HCT116 (cell line): Measurements from ENCODE around the gene BAIAP2. TPM values are rescaled to one million over a fixed set of nuclear protein-coding genes. Genes with fewer than 3 reads are reported as not detected.

ENCODE experiments used
- ATAC-seq: fragments of 200-7000 bp; cut with Tn5 transposase; 2 replicates; pipeline ENCODE4 v1.9.1; 2020; ENCODE audit warnings: mild to moderate bottlenecking, moderate library complexity
- BruUV-seq: library from RNA; stranded (reverse); fragments of 400-500 nt; replicated peaks from 2 replicates; lab custom pipeline; 2021; lab: Mats Ljungman, UMichigan
- CTCF ChIA-PET: fragments of 300-600 bp; sonication (Branson Sonifier 250); formaldehyde crosslinking; loops from one replicate; lab custom pipeline; 2021; ENCODE audit warnings: antibody characterized with exemption; lab: Charles Lee
- POLR2A ChIA-PET: fragments of 300-600, 350-600 bp; sonication (Branson Sonifier 250); formaldehyde crosslinking; loops from one replicate; lab custom pipeline; 2021; ENCODE audit warnings: antibody characterized with exemption; lab: Charles Lee
- RAD21 ChIA-PET, 2 experiments: fragments of 300-600 bp; sonication (Branson Sonifier 250); formaldehyde crosslinking; loops; one replicate each; lab custom pipeline; 2023; ENCODE audit warnings: low total read pairs in 2 of 2; ENCODE audit not compliant: uncharacterized antibody in 2 of 2, unreplicated experiment in 2 of 2, low non-redundant PET in 1 of 2; lab: Charles Lee
- DNase-seq: peaks from one replicate; pipeline ENCODE4 v3.0.0-alpha.2; 2010; ENCODE audit warnings: low read depth, low spot score
- H2AFZ ChIP-seq: fragments of 200-600 bp; shearing (Covaris generic), sonication (generic); 2 replicates; pipeline ENCODE4 v1.6.1; 2017; ENCODE audit warnings: low read depth, mixed run types, mixed read lengths, antibody characterized with exemption, low read length; ENCODE audit not compliant: poor library complexity, severe bottlenecking
- H3K27ac ChIP-seq: 2 replicates; pipeline ENCODE4 v1.5.1; 2012; ENCODE audit warnings: low read depth, low read length
- H3K27me3 ChIP-seq: fragments of 200-600 bp; sonication (generic); 2 replicates; pipeline ENCODE4 v1.6.1; 2016; ENCODE audit warnings: mixed run types, low read length, mixed read lengths; ENCODE audit not compliant: insufficient read depth
- H3K36me3 ChIP-seq, 2 experiments: fragments of 200-500 bp in 1 of 2; fragments of 200-600 bp in 1 of 2; sonication (Bioruptor generic) in 1 of 2; sonication (generic) in 1 of 2; 2 replicates each; pipeline versions ENCODE4 v1.5.1 to v1.6.1; 2014 to 2016; ENCODE audit warnings: low read length in 2 of 2, inconsistent platforms in 1 of 2, mixed read lengths in 1 of 2, mixed run types in 1 of 2; ENCODE audit not compliant: insufficient read depth in 2 of 2, control insufficient read depth in 1 of 2
- H3K4me1 ChIP-seq, 2 experiments: fragments of 200-600 bp in 1 of 2; sonication (generic) in 1 of 2; 2 replicates each; pipeline versions ENCODE4 v1.5.1 to v1.6.1; 2012 to 2017; ENCODE audit warnings: low read length in 2 of 2, inconsistent platforms in 1 of 2, mild to moderate bottlenecking in 1 of 2, mixed read lengths in 1 of 2, mixed run types in 1 of 2, moderate library complexity in 1 of 2; ENCODE audit not compliant: insufficient read depth in 2 of 2, control insufficient read depth in 1 of 2
- H3K4me2 ChIP-seq: fragments of 200-600 bp; sonication (generic); 2 replicates; pipeline ENCODE4 v1.6.1; 2017; ENCODE audit warnings: mixed run types, low read length, mixed read lengths
- H3K4me3 ChIP-seq, 2 experiments: fragments of 200-600 bp in 1 of 2; sonication (generic) in 1 of 2; replicated peaks in 1 of 2; 2 replicates each; pipeline ENCODE4 v1.5.1; 2011 to 2016; ENCODE audit warnings: low read length in 2 of 2, control low read depth in 1 of 2, low read depth in 1 of 2, mild to moderate bottlenecking in 1 of 2, mixed read lengths in 1 of 2, mixed run types in 1 of 2
- H3K79me2 ChIP-seq: fragments of 200-600 bp; sonication (generic); 2 replicates; pipeline ENCODE4 v1.6.1; 2017; ENCODE audit warnings: mild to moderate bottlenecking, mixed run types, low read length, moderate library complexity, mixed read lengths; ENCODE audit not compliant: insufficient read depth
- H3K9ac ChIP-seq: fragments of 200-600 bp; sonication (generic); 2 replicates; pipeline ENCODE4 v1.6.1; 2016; ENCODE audit warnings: low read length, mixed read lengths
- H3K9me2 ChIP-seq: fragments of 200-600 bp; sonication (generic), shearing (Covaris generic); 2 replicates; pipeline ENCODE4 v1.6.1; 2017; ENCODE audit warnings: mixed run types, mild to moderate bottlenecking, moderate library complexity; ENCODE audit not compliant: insufficient read depth
- H3K9me3 ChIP-seq, 2 experiments: fragments of 200-500 bp in 1 of 2; fragments of 200-600 bp in 1 of 2; sonication (Bioruptor generic) in 1 of 2; sonication (generic) in 1 of 2; 2 replicates each; pipeline ENCODE4 v1.6.1; 2014 to 2017; ENCODE audit warnings: low read length in 2 of 2, mixed read lengths in 2 of 2, inconsistent platforms in 1 of 2, low read depth in 1 of 2, mild to moderate bottlenecking in 1 of 2, mixed run types in 1 of 2, moderate library complexity in 1 of 2; ENCODE audit not compliant: control insufficient read depth in 1 of 2, insufficient read depth in 1 of 2
- H4K20me1 ChIP-seq: fragments of 200-600 bp; sonication (generic), shearing (Covaris generic); 2 replicates; pipeline ENCODE4 v1.6.1; 2017; ENCODE audit warnings: mixed run types, mild to moderate bottlenecking, moderate library complexity; ENCODE audit not compliant: insufficient read depth
- CBX3 ChIP-seq: IDR thresholded peaks from 2 replicates; pipeline ENCODE4 v1.6.1; 2012; ENCODE audit warnings: low read depth
- EGR1 ChIP-seq: IDR thresholded peaks from 2 replicates; pipeline ENCODE4 v1.6.1; 2012; ENCODE audit warnings: low read depth
- ELF1 ChIP-seq: IDR thresholded peaks from 2 replicates; pipeline ENCODE4 v1.6.1; 2012; ENCODE audit warnings: low read depth, borderline replicate concordance
- EZH2 ChIP-seq: fragments of 200-600 bp; sonication (generic); IDR thresholded peaks from 2 replicates; pipeline ENCODE4 v1.6.1; 2017; ENCODE audit warnings: antibody characterized with exemption, mixed run types
- FOSL1 ChIP-seq: IDR thresholded peaks from 2 replicates; pipeline ENCODE4 v1.6.1; 2012; ENCODE audit warnings: low read depth
- SIN3A ChIP-seq: IDR thresholded peaks from 2 replicates; pipeline ENCODE4 v1.6.1; 2012; ENCODE audit warnings: low read depth
- SP1 ChIP-seq: IDR thresholded peaks from 2 replicates; pipeline ENCODE4 v1.6.1; 2012; ENCODE audit warnings: low read depth
- YY1 ChIP-seq: IDR thresholded peaks from 2 replicates; pipeline ENCODE4 v1.6.1; 2011; ENCODE audit warnings: low read length, low read depth, moderate library complexity, mild to moderate bottlenecking; ENCODE audit not compliant: insufficient replicate concordance; ENCODE audit errors: extremely low read depth
- ZFX ChIP-seq: fragments of 450-650 bp; IDR thresholded peaks from 2 replicates; pipeline ENCODE4 v1.6.1; 2017
- intact Hi-C: fragments of 100-400 bp; cut with micrococcal nuclease; formaldehyde crosslinking; loops from 2 replicates; pipeline ENCODE4 v1.10.0; 2022
- total RNA-seq: library from RNA; stranded (reverse); gene quantifications from one replicate; pipeline ENCODE4 v1.2.1, GENCODE V29; 2021; ENCODE audit not compliant: unreplicated experiment
- TF ChIP-seq, protein P1 (sequence below): IDR thresholded peaks from 2 replicates; pipeline ENCODE4 v1.6.1; 2012
- TF ChIP-seq, protein P2 (sequence below), 3 experiments: fragments of 200-600 bp in 1 of 3; sonication (generic) in 1 of 3; IDR thresholded peaks in 2 of 3; conservative IDR thresholded peaks in 1 of 3; 2 replicates each; pipeline ENCODE4 v1.5.1; 2012 to 2017; ENCODE audit warnings: low read depth in 2 of 3, low read length in 2 of 3, antibody characterized with exemption in 1 of 3, borderline replicate concordance in 1 of 3, control low read depth in 1 of 3, mild to moderate bottlenecking in 1 of 3, mixed read lengths in 1 of 3, mixed run types in 1 of 3, moderate library complexity in 1 of 3; ENCODE audit not compliant: insufficient read depth in 1 of 3
- TF ChIP-seq, protein P3 (sequence below): IDR thresholded peaks from 2 replicates; pipeline ENCODE4 v1.6.1; 2012

The BAIAP2 gene
- total RNA-seq, 1 experiment from 2014 or later: 105 TPM

GRCh38 chr17:81059026-81059425 lies 24.1 kb downstream of the BAIAP2 start:
- H3K4me2 ChIP-seq: no peak overlapping the region
- H4K20me1 ChIP-seq: peaks cover 9% of the 10 kb centered on the region; the same call in 1 of the 2 replicates
- H3K4me3 ChIP-seq: no peak overlapping the region
- ChIA-PET POLR2A (no interaction called here), RAD21 (no interaction called here), CTCF (interaction anchor here (0.7 kb wide), 1 partner anchor 18 kb away, joined by 4 read pairs; no protein-coding TSS in a partner anchor)
- DNase-seq (no peak), ATAC-seq (no peak)
- no peak overlapping the region for H2AFZ ChIP-seq
- no TSS peak for BruUV-seq
- intact Hi-C loops: no loop called here
- H3K4me1 ChIP-seq: peaks cover 8 to 27% of the 10 kb centered on the region in 2 experiments
- no peak overlapping the region for H3K27ac ChIP-seq
- no peaks in the 10 kb centered on the region for H3K27me3 ChIP-seq
- peaks cover 90% of the 10 kb centered on the region for H3K79me2 ChIP-seq
- H3K9me2 ChIP-seq: no peaks in the 10 kb centered on the region
- H3K9ac ChIP-seq: no peak overlapping the region
- TF ChIP-seq FOSL1: no peak
- TF ChIP-seq EZH2: no peak
- TF ChIP-seq SP1: no peak
- TF ChIP-seq CBX3: no peak
- no peak for TF ChIP-seq YY1
- TF ChIP-seq EGR1: no peak
- TF ChIP-seq, protein P1, sequence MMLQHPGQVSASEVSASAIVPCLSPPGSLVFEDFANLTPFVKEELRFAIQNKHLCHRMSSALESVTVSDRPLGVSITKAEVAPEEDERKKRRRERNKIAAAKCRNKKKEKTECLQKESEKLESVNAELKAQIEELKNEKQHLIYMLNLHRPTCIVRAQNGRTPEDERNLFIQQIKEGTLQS: no peak
- TF ChIP-seq ELF1: no peak
- TF ChIP-seq ZFX: no peak
- TF ChIP-seq, protein P2, sequence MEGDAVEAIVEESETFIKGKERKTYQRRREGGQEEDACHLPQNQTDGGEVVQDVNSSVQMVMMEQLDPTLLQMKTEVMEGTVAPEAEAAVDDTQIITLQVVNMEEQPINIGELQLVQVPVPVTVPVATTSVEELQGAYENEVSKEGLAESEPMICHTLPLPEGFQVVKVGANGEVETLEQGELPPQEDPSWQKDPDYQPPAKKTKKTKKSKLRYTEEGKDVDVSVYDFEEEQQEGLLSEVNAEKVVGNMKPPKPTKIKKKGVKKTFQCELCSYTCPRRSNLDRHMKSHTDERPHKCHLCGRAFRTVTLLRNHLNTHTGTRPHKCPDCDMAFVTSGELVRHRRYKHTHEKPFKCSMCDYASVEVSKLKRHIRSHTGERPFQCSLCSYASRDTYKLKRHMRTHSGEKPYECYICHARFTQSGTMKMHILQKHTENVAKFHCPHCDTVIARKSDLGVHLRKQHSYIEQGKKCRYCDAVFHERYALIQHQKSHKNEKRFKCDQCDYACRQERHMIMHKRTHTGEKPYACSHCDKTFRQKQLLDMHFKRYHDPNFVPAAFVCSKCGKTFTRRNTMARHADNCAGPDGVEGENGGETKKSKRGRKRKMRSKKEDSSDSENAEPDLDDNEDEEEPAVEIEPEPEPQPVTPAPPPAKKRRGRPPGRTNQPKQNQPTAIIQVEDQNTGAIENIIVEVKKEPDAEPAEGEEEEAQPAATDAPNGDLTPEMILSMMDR (IDR thresholded peaks at IDR 0.05 in 2 of 3, conservative IDR thresholded peaks at IDR 0.05 in 1 of 3; ENCODE audit: borderline replicate concordance in 1 of 3, insufficient read depth in 1 of 3, low read depth in 2 of 3, low read length in 2 of 3): no peak
- TF ChIP-seq, protein P3, sequence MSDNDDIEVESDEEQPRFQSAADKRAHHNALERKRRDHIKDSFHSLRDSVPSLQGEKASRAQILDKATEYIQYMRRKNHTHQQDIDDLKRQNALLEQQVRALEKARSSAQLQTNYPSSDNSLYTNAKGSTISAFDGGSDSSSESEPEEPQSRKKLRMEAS: no peak
- no peak for TF ChIP-seq SIN3A
- H3K36me3 ChIP-seq: peaks cover 21 to 47% of the 10 kb centered on the region in 2 experiments
- H3K9me3 ChIP-seq: no peaks in the 10 kb centered on the region
